HG03139 (cell line): Measurements from ENCODE around the gene MDC1.

Experiments used
- ATAC-seq: cut with Tn5 transposase; IDR thresholded peaks from one replicate; pipeline ENCODE4 v1.9.1; 2021; ENCODE audit not compliant: unreplicated experiment

Gene MDC1

DNA sequence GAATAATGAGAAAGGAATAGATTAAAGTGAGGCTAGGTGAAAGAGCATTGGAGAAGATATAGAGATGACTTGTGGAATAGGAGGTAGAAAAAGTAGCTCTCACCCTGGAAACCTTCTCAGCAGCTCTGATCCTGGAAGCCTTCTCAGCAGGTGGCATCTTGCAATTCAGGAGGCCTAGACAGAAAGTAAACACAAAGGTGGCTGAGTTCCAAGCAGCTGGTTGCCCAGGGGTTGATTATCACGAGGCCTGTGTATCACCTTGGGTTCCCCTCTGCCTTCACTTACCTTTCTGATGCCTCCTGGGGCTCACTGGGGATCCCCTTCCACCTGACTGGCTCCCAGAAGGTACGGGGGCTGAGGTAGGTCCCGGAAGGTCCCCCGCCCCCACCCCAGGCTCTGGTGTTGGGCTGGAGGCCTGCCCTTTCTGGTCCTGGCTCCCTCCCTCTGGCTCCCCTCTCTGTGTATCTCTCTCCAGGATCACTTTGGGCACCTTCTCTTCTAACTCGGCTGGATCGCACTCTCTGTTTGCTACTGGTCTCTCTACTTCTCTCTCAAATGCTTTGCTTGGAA, 9.7 kb downstream of the MDC1 start:
- no peak for ATAC-seq

GRCh38 chr6:30705620-30706019, 11.5 kb downstream of the MDC1 start:
- ATAC-seq = no peak

- ATAC-seq = no peak
Measured at GRCh38 chr6:30703821-30704220, 13.3 kb downstream of the MDC1 start.

GRCh38 chr6:30703011-30703410, 14.1 kb downstream of the MDC1 start:
- ATAC-seq = no peak

DNA sequence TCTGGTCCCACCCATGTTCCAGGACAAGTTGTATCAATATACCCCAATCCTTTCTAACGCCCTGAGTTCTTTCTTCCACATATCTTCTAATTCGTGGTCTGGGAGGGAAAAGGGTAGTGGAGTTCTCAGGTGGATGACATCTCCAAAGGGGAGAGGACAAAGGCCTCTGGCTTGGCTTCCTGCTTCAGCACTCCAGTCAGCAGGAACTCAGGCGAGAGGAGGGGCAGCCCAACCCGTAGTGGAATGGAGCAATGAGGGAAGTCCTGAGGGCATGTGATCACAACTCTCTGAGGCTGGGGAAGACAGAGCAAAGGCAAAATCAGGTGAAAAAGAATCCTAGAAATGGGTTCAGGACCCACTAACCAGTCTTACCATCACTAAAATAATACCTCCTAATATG, 16.7 kb downstream of the MDC1 start:
- ATAC-seq = no peak

DNA sequence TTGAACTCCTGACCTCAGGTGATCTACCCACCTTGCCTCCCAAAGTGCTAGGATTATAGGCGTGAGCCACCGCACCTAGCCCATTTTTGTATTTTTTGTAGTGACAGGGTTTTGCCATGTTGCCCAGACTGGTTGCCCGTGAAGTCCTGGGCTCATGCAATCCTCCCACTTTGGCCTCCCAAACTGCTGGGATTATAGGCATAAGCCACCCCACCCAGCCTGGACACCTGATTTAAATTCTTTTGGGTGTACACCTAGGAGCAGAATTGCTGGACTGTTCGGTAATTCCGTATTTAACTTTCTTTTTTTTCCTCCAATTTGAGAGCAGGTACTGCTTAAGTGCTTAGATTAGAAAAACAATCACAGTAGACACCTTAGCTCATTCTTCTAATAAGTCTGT, 20.6 kb downstream of the MDC1 start:
- ATAC-seq = no peak

DNA sequence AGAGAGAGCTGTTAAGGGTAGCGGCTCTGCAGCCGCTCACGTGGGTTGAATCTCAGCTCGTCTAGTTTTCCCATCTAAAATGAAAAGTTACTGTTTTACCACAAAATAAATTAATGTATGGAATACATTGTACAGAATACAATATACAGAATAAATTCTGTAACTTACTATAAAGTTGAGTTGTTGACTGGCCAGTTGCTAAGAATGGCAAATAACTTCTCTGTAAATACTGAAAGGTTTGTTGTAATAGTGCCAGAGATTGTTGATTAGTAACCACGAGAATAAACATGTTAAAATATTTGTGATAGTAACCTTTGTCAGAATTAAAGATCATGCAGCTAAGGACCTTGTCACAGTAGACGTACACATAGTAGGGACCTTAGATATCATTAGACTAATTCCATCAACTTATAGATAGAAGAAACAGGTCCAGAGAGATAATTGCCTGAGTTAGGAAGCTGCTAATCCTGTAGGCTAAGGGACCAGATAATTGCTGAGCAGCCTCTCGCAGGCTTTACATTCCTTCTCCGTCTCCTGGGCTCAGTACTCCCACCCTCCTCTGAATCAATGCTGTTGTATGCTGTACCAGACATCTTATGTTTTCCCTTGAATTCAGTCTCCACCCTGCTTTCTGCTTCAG, 25.8 kb downstream of the MDC1 start:
- ATAC-seq = no peak

DNA sequence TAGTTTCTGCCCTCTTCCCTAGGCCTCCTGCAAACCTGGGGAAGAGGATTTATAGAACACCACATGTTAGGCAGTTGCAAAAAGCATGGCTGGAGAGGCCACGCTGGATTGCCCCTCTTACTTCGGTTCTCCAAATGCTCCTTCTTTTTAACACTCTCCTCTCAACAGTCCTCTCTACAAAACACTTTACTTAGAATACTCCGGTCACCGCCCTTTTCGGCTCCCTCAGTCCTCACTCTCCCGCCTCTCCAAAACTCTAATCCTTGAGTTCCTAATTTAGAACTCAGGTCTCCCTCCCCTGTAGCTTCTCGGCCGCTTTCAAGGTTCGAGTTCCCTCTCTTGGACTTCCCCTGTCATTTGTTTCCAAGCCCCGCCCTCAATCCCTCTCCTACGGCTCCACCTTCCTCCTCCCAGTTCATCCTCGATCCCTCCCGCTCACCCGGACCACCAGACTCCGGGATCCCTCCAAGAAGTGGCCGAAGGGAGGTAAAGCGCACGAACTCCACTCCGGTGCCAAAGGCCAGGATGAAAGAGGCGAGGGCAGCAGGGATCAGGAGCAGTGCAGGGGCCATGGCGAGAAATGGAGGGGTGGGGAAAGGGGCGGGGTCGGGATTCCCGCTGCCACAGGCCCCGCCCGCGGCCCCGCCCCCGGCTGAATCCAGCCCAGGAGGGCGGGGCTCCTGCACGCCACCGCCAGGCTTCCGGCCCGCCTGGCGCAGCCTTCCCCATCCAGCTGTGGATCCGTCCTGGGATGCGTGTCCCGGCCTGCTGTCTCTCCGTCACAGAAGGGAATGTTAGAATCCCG, 26.5 kb downstream of the MDC1 start, which contains the start of gene NRM:
NRM (minus strand) TSS at position 582 of the 805 bp plus-strand sequence; CDS start at position 572, 10 bp downstream.
- ATAC-seq = peak; percentile 26

DNA sequence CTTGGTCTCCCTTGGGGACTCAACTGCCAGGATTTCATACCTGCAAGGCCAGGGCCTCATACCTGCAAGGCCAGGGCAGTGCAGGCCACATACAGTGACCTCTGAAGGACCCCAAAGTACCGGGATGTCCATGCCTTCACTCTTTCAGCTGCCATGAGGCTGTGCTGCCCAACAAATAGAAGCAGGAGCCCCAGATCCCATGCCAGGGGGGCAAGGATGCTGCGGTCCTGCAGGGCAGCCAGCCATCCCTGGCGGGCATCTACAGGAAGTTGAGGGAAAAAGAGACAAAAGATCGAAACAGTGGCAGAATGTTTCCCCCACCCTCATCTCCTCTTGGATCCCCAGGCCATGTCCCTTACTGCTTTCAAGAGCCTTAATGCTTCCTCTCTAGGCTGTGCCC, 27.1 kb downstream of the MDC1 start:
- no peak for ATAC-seq

DNA sequence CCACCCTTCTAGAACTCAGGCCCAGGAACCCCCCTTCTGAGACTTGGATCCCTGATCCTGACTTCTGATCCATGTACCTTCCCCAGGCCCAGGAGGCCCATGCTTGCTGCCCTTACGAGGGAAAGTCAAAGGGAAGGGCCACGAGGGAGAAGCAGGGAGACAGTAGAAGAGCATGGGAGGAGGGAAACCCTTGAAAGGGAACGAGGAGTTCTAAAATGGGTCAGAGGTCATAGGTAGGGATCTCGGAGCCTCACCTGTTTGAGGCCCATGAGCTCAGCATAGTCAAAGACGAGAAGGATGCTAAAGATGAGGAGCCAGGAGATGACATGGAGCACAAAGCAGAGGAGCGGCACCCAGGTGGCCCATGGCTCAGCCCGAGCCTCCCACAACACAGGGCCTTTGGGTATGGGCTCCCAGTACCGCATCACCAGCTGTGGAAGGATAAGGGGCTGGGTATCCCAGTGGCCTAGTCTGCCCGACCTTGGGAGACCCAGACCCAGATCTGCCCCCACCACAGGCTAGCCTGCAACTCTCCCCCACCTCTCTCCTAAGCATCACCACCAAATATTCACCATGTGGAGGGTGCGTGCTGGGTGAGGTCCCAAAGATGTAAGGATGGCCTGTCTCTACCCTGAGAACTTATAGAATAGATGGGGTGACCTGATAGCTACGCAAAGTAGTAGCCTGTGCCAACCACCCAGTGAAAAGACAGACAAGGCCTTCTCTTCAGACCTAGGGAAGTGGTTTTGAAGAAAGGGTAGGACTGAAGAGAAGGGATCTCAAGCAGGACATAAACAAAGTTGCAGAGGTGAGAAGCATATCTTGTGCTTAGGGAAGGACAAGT, 27.8 kb downstream of the MDC1 start:
- no peak for ATAC-seq

DNA sequence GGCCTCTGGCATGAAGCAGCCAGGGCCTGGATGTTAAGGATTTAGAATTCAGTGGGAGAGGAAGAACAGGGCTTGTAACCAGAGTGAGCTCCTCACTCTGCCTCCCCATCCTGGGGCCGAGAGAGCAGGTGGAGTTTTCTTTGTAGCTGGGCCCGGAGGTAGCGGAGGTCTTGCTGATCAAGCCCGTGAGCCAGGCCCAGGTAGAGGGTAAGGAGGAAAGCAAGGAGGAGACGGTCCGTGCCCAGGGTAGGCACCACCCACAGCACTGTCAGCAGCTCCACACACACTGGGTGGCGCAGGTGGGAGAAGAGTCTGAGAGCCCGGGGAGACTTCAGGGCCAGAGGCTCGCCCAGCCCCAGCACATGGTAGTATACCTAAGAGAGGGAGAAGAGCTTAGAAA, 28.5 kb downstream of the MDC1 start:
- ATAC-seq = no peak

DNA sequence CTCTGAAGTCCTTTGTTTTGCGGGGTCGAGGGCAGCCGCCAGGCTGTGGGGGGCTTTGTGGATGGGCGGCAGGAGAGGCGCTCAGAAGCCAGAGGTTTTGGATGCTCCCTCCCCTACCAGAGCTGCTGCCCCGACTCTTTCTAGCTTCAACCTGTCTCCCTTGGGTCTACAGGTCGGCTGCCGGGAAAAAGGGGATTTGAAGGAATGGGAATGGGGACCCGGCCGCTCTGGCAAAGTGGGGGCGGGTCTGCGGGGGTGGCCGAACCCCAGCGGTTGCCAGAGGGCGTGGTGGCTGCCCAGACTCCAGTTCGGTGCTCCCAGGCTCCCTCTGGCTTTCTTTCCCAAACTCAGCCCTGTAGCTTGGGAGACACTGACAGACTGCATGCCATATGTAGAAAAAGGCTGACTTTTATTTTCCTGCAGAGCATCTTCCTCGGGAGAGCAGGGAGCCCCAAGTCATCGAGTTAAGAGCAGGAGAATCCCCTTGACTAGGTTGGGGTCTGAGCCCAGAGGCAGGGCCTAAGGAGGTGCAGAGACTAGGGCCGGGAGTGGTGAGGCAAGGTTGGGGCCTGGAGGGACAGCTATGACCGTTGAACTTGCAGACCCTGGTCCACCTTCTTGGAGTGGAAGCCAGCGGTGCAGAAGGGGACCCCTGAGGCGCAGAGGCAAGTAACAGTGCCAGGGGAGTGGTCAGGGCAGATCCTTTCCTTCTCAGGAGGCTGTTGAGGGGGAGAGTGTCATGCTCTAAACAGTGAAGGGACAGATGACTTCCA, 29.2 kb downstream of the MDC1 start:
- no peak for ATAC-seq

- peak; percentile 35 for ATAC-seq
Measured at GRCh38 chr6:30686908-30687658, 30.0 kb downstream of the MDC1 start.

DNA sequence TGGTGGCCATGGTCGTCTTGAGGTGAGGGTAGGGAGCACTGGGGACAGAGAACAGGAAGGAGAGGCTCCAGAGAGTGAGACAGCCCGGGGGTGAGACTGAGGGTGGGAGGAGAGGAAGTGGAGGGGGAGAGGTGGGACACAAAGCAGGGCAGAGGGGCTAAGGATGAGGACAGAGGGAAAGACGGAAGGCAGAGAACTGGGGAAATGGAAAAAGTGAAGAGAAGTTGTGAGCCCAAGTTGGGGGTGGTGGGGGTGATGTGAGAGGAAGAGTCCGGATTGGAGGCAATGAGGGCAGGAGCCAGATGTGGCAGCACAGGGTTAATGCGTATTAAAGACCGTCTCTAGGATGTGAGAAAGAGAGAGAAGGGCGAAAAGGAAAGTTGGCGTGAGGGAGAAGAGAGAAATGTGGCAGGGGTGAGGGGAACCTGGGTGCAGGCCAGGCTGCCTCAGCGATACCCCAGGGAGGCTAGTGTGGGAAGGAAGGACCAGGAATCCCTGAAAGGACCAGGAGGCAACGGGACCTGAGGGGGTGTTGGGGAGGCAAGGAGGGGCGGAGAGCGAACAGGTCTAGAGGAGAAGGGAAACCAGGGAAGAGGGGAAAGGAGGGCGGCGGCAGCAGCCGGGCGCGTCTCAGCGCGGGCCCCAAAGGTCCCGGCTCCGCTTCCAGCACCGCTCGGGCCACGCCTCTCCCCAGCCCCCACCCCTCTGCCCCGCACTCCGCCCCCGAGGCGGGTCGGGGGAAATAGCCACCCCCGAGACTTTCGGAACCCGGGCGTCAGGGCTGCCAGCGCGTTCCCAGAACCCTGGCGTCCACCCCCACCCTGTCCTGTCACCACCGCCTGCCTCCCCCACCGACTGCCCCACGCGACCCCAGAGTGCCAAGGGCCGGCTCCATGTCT, 30.8 kb downstream of the MDC1 start, which contains the start of gene PPP1R18:
PPP1R18 (minus strand) TSS at position 637 of the 899 bp plus-strand sequence; CDS start at position 10, 627 bp downstream.
- ATAC-seq = no peak

GRCh38 chr6:30685157-30686008, 31.7 kb downstream of the MDC1 start:
- no peak for ATAC-seq

- ATAC-seq = no peak
Measured at GRCh38 chr6:30684386-30685156, 32.5 kb downstream of the MDC1 start.

DNA sequence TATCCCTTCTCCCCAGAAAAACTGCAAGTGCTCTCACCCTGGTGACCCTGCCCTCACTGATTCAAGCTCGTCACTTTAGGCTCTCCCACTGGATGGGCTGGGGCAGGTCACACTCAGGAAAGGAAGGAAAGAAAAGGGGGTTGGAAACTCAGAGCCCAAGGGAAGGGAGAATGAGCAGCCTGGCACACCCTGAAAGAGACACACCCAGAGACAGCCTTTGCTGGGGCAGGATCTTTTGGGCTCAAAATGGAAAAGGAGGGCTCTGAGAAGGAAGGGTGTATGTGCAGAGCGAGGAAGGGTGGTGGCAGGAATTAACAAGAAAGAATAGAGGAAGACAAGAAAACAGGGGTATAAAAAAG, 33.1 kb downstream of the MDC1 start:
- no peak for ATAC-seq
